Testis (tissue), 3 donors: ENCODE results near the gene IQSEC1. TPM values are rescaled to one million over a fixed set of nuclear protein-coding genes. Genes with fewer than 3 reads are reported as not detected.

Source experiments
- DNase-seq: peaks from one replicate; pipeline ENCODE4 v3.0.0-alpha.2; 2019
- H3K27ac ChIP-seq, 2 donors: fragments of 200-600 bp; sonication (generic); one replicate each; pipeline ENCODE4 v1.5.1; 2019
- H3K27me3 ChIP-seq: fragments of 200-600 bp; sonication (generic); one replicate; pipeline ENCODE4 v1.5.1; 2019
- H3K36me3 ChIP-seq: fragments of 200-600 bp; sonication (generic); one replicate; pipeline ENCODE4 v1.5.1; 2017; ENCODE audit warnings: low read depth; ENCODE audit errors: missing control alignments
- H3K4me1 ChIP-seq: fragments of 200-600 bp; sonication (generic); one replicate; pipeline ENCODE4 v1.5.1; 2019
- H3K4me3 ChIP-seq, 2 donors: fragments of 200-600 bp; sonication (generic); one replicate each; pipeline ENCODE4 v1.5.1; 2017 to 2019
- H3K9me3 ChIP-seq: fragments of 200-600 bp; sonication (generic); one replicate; pipeline ENCODE4 v1.5.1; 2017
- CTCF ChIP-seq, 3 experiments: fragments of 450-650 bp in 2 of 3; fragments of 200-600 bp in 1 of 3; sonication (generic) in 1 of 3; IDR thresholded peaks; one replicate each; pipeline ENCODE4 v1.5.1; 2016 to 2019; ENCODE audit warnings: antibody characterized with exemption in 3 of 3, mild to moderate bottlenecking in 2 of 3, moderate library complexity in 1 of 3
- POLR2A ChIP-seq: fragments of 450-650 bp; IDR thresholded peaks from one replicate; pipeline ENCODE4 v1.6.1; 2017; ENCODE audit warnings: antibody characterized with exemption, mild to moderate bottlenecking, moderate library complexity
- WGBS, 2 donors: methylation state at CpG; one replicate each; pipeline ENCODE4 v1.1.5; 2018; 5-methylcytosine and 5-hydroxymethylcytosine counted together
- intact Hi-C: fragments of 100-400 bp; cut with DNase I; formaldehyde crosslinking; loops from one replicate; pipeline ENCODE4 v1.15.1; 2023; ENCODE audit warnings: low total_unique reads
- polyA plus RNA-seq: library from polyadenylated mRNA; stranded (reverse); fragments of 350-450 nt; fragmentation: Illumina TruSeq; extraction: RNeasy Lipid Tissue Mini Kit (QIAGEN cat#74804); gene quantifications from one replicate; pipeline ENCODE4 v1.2.3, GENCODE V29; 2014; ENCODE audit warnings: low read depth, low replicate concordance; ENCODE audit not compliant: insufficient read depth
- total RNA-seq, 2 donors: library from RNA; depleted of rRNA; stranded (reverse); fragments of >200 nt; gene quantifications; one replicate each; pipeline ENCODE4 v1.2.3, GENCODE V29; 2016

The IQSEC1 gene
- total and polyA plus RNA-seq, 3 donors from 2014 or later = 32.9 to 89.4 (median 74.3) TPM

GRCh38 chr3:12911881-12912415 is 161.3 kb downstream of the IQSEC1 start:
- H3K36me3 ChIP-seq = no peaks in the 10 kb centered on the region
- no peak overlapping the region for H3K4me3 ChIP-seq
- intact Hi-C loops = no loop called here
- no peaks in the 10 kb centered on the region for H3K27me3 ChIP-seq
- H3K9me3 ChIP-seq = no peaks in the 10 kb centered on the region
- WGBS, 2 donors = 79 to 94% methylated on average over 9 to 15 of the region's 15 CpGs
- TF ChIP-seq POLR2A (no peak), CTCF (IDR thresholded peaks at IDR 0.05) (no peak)
- no peak overlapping the region for H3K27ac ChIP-seq
- no peak for DNase-seq
- H3K4me1 ChIP-seq = no peaks in the 10 kb centered on the region

- Histone ChIP-seq H3K4me1 (no peaks in the 10 kb centered on the region), H3K27ac (no peak overlapping the region), H3K27me3 (no peaks in the 10 kb centered on the region), H3K9me3 (no peaks in the 10 kb centered on the region), H3K4me3 (no peak overlapping the region), H3K36me3 (no peaks in the 10 kb centered on the region)
- 90 to 93% methylated on average over 3 to 8 of the region's 8 CpGs for WGBS, 2 donors
- TF ChIP-seq POLR2A = no peak
- TF ChIP-seq CTCF (IDR thresholded peaks at IDR 0.05) = no peak
- intact Hi-C loops = no loop called here
- no peak for DNase-seq
These were observed 162.7 kb downstream of the IQSEC1 start for GRCh38 chr3:12910356-12911099.

- intact Hi-C loops = no loop called here
- no peaks in the 10 kb centered on the region for H3K36me3 ChIP-seq
These were observed 163.5 kb downstream of the IQSEC1 start for GRCh38 chr3:12909710-12910109.

GRCh38 chr3:12908859-12909258 is 164.4 kb downstream of the IQSEC1 start:
- Histone ChIP-seq H3K4me1 (peaks cover 2% of the 10 kb centered on the region), H3K27ac (no peak overlapping the region), H3K4me3 (no peak overlapping the region), H3K9me3 (no peaks in the 10 kb centered on the region), H3K27me3 (no peaks in the 10 kb centered on the region), H3K36me3 (no peaks in the 10 kb centered on the region)
- intact Hi-C loops = no loop called here
- 87 to 95% methylated on average over 5 to 7 of the region's 7 CpGs for WGBS, 2 donors
- no peak for DNase-seq
- TF ChIP-seq CTCF (IDR thresholded peaks at IDR 0.05) (no peak), POLR2A (no peak)

More at GRCh38 chr3:12909710-12910109, 163.5 kb downstream of the IQSEC1 start:
- Histone ChIP-seq H3K9me3 (no peaks in the 10 kb centered on the region), H3K27me3 (no peaks in the 10 kb centered on the region), H3K4me3 (no peak overlapping the region), H3K4me1 (peaks cover 2% of the 10 kb centered on the region), H3K27ac (no peak overlapping the region)
- WGBS, 2 donors = 92 to 95% methylated on average over 6 to 7 of the region's 7 CpGs
- no peak for DNase-seq
- TF ChIP-seq POLR2A (no peak), CTCF (IDR thresholded peaks at IDR 0.05) (no peak)
